SIG-M5 treated with dmso at 0.1 percent for 504 hours (cell line): ENCODE data around the gene MIPEP.

Experiments used
- DNase-seq: peaks from one replicate; lab custom pipeline; 2025; ENCODE audit not compliant: unreplicated experiment; lab: John Stamatoyannopoulos, UW

The MIPEP gene

DNA sequence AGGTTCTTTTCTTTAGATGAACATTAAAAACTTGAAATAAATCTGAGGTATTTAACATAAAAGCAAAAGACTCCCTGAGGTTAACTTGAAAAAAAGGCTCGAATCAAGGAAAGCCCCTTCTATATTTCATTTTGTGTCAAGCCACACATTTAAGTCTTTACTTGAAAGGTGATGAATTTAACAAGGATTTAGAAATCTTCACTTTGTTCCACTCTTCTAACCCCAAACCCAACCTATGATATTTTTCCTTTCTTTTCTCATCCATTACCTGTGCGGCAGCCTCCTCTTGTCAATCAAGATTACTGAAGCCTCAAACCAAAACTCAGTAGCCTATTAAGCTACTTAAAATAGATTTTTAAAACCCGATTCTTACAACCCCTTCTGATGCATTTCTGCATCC, 33.8 kb downstream of the MIPEP start:
- DNase-seq = no peak

DNA sequence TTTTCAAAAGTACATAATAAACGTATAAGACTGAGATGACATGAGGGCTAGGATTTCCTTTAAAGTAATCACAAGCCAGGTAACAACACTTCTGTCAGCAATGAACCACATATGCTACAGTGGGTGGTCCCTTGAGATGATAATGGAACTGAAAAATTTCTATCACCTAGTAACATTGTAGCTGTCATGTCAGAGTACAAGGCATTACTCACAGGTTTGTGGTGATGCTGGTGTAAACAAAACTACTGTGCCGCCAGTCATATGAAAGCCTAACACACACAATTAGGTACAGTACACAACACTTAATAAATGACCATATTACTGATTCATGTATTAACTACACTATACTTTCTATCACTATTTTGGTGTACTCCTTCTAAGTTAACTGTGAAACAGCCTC, 36.8 kb downstream of the MIPEP start:
- DNase-seq = no peak

DNA sequence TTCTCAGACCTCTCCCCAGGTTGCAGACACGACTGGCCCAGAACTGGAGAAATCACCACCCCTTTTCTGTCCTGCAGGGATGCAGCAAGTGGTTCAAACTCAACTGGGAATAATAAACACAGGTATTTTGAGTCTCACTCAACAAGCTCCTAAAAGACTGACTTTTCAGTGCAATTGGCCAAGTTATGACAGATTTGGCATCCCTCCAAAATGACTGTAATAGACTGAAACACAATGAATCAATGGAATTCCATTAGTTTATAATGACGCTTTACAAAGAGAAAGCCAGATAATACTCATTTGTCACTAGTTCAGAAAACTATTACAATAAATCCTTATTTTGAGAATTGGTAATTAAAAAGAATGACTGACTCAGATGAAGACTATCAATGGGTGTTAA, 38.1 kb downstream of the MIPEP start:
- DNase-seq = no peak

DNA sequence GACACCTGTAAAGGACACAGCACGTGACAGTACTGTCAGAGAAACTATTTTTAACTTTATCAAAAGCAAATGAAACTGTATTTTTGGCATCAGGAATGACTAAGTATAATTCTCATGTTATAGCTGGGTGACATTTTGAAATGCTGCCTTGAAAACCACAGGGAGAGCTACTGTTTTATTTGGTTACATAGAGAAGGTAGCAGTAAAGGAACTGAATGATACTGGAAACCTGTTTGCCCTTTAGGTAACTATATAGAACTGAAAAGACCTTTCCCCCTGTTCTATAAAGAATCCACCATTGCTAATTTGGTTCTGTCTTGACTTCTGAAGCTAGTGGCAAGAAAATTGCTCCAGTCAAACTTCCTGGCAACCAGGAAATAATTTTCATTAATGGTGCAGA, 39.1 kb downstream of the MIPEP start:
- DNase-seq = no peak

DNA sequence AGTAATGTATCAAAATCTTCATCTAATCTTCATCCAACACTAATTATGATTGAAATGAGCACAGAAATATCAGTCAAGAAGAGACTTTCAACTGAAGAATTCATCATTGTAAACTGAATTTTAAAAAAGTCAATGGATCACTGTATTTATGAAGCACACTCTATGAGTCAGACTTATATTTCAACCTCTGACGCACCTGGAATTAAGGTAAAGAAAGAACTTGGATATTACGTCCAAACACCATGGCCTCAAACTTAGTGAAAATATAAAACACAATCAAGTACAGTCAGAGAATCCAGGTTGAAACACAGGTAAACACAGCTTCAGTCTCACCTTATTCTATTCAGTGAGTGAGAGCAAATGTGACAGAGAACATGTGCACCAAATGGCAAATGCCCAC, 39.5 kb downstream of the MIPEP start:
- no peak for DNase-seq

DNA sequence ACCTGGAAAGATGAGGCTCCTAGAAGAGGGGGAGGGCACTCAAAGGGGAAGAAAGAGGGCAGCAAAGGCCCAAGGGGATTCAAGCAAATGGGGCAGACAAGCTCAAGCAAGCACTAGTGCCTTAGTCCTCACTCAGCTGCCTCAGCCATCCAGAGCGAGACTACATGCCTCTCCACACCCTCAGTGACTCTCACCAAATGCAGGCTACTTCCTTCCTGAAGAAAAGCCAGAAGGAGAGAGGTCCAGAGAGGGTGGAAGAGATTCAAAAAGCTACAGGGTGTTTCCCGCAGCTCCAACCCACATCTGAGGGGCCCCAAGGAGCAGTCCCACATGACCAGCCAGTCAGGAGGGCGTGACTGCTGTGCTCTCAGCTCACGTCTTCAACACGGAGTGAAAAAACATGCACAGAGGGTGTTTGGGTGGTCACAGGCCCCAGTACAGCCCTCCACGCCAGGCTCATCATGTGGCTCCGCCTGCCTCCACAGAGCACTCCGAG, 40.5 kb downstream of the MIPEP start:
- no peak for DNase-seq

DNA sequence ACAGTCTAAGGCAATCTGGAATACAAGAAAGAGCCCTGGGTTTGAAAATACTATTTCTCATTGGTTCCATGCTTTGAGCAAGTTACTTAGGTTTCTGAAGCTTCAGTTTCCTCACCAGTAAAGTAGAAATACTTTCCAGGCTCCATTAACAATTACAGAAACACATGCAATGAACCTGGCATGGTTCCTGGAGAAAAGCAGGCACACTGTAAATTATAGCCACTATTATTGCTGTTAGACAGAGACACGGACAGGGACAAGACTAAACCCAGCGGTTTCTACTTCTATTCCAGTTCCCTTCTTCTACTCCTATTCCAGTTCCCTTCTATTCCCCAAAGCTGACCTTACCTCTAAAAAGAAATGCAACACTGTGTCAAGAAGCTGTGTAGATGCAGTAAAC, 41.2 kb downstream of the MIPEP start:
- no peak for DNase-seq

DNA sequence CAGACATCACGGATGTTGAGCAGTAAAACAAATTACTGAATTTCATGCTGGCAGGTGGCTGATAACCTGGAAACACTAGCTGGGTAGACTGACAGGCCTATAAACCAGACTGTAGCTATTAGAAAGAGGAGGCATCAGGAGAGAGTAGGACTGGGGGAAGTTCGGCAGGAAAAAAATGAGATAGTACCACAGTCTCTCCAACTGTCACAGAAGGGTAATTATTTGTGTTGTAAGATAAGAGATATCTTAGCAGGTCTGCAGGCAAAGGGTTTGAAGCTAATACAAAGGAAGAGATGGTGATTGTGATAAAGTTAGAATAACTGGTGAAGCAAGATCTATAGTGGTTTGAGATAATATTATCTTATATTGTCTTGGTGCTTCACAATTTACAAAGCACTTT, 41.7 kb downstream of the MIPEP start:
- no peak for DNase-seq

DNA sequence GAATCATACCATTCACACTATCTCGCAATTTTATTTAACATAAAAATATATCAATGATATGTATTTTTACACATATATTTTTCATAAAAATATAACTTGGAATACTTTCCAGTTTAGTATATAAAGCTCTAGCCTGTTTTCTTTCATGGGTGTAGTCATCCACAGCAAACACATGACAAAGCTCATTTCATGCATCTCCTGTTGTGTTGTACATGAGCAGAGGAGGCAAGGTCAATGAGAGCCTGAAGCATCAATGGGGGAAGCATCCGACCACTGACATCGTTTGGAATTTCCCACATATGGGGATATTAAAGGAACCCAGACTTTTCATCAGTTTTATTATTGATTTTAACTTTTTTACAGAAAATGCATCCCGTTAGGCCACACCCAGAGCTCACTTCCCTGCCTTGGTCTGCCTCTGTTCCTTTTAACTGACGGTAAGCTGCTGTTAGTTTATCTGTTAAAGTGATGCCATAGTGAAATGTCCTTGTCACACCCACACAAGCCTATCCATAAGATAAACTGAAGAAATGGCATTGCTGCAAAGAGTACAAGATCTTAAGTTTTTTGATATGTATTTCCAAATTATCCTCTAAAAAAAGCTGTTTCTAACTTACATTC, 44.0 kb downstream of the MIPEP start:
- no peak for DNase-seq

DNA sequence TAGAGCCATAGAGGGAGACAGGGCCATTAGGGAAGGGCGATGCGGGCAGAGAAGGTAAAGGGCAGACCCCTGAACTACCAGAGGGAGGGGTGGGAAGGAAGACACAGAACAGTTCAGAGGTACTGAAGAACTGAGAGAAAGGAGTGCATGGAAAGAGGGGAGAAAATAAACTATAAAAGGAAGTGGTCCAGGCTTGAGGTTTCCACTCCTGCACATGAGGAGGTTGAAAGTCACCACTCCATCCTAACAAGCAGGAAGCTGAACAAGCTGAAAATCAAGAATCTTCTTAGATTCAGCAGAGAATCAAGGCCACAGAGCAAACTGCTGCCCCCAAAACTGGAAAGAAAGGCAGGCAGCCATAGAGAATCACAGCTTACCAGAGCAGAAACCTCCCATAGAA, 45.1 kb downstream of the MIPEP start:
- no peak for DNase-seq

DNA sequence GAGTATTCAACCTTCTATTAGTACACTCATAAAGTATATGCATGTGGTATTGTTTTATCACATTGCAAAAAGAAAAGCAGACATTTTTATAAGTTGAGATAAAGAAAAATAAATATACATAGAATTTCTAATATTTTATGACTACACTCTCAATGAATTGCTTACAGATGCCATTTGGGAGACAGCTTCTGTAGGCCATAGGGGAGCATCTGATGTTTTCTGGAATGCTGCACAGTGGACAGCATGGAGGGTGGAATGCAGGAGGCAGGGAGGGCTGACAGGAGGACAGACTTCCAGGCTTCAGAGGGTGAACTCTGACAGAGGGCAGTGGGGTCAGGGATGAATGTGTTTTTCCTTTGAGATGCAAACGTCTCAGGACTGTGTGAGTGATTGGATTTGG, 45.8 kb downstream of the MIPEP start:
- no peak for DNase-seq

DNA sequence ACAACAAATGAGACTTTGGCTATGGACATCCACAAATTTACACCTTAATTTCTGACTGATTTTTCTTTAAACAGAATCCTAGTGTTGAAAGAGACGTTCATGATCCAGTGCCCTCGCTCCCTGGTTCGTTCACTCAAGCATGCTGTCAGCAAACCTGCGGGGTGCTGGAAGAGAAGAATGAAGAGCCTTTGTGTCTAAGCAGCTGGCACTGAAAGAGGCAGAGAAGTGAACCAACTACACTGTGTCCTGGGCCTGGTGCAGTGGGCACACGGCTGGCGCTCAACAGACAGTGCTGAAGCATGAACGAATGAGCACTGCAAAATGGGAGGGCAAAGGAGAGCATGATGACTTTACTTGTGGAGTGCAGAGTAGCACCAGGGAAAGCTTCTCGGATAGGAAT, 46.8 kb downstream of the MIPEP start:
- DNase-seq = no peak

DNA sequence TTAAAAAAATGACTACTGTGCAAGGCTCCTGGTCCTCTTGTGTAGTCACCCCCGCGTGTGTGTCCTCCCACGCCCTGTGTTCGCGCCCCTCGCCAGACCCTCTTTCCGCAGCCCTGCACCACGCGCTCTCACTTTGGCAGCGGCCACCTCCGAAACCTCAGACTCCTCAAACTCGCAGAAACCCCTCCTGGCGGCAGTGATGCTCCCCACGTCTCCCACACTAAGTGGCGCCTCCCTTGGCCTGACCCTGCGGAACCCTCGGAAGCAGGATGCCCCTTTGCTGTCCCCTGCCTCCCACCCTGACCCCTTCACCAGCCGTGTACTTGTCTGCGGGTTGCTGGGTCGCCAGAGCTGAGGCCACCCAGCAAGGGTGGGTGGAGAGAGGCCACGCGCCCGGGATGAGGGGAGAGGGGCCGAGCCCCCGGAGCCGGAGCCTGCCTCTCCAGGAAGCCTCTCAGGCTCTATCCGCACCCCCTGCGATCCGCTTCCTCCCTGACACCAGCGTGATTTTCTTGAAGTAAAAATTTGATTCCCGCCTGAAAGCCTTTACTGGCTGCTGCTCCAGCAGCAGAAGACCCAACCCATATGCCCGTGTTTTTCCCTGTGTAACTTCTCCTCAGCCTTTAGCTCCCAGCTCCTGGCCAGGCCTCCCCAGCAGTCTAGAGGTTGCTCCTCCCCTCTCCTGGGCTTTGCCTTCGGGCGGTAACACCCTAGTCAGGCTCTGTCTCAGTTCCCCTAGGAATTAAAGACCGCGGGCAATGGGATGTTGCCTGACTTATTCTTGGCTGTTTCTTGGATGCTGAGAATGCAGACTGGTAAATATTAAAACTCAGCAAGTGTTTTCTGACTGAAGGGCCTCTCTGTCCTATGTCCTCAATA, 55.2 kb downstream of the MIPEP start:
- DNase-seq = no peak

DNA sequence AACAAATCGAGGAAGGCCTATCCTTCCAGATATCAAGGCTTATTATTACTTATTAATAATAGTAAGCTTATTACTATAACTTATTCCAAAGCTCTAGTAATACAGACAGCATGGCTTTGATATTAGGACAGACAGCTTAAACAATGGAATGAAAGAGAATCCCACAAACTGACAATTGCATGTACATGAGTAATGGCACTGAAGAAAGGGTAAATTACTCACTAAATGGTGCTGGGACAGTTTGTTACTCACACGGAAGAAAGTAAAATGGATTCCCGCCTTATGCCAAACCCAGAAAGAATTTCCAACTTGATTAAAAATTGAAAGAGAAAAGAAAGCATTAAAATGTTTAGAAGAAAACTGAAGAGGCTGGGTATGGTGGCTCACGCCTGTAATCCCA, 60.3 kb downstream of the MIPEP start:
- DNase-seq = no peak

DNA sequence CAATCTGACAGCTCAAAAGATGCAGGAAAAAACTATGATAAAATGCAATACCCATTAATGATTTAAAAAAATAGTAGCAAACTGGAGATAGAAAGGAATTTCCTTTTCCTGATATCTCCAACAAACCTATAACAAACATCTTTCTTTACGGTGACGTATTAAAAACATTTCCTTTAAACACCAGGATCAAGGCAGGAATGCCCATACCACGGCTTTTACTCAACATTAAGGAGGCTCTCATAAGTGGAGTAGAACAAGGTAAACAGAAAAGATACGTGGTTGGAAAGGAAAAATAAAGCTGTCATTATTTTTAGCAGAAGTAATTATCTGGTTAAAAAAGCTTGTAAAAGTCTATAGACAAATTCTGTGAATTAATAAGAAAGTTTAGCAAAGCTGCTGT, 61.1 kb downstream of the MIPEP start:
- no peak for DNase-seq

DNA sequence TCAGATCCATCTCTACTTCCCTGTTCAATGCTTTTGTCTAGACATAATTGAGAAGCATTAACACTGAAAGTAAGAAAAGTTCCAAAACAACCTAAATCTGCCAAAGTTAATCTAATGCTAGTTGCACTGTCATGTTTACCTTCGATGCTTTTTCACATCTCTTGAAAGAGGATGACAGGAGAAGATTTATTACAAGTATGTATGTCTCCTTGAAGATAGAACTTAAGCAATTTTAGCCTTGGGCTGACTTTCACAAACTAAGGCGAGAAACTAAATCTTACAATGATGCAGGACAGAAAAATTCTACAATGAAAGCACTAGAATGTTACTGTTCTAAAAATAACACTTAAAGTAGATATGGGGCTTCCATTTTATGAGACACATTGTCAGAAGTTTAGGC, 64.0 kb downstream of the MIPEP start:
- no peak for DNase-seq

DNA sequence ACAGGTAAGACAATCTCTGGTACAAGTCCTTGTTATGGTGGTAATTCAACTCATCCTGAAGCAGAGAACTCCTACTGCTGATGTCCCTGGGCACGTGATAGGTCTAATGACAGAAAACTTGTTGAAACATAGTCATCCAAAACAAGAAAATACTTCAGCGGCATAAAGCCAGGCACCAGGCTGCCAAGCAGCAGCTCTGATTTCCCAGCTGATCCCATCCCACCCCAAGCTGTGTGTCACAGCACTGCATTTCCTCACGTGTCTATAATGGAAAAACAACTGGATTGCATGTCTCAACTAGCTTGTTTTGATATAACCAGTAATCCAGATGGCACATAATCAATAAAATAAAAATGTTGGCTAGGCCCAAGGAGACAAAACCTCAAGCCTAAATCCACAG, 64.8 kb downstream of the MIPEP start:
- no peak for DNase-seq

DNA sequence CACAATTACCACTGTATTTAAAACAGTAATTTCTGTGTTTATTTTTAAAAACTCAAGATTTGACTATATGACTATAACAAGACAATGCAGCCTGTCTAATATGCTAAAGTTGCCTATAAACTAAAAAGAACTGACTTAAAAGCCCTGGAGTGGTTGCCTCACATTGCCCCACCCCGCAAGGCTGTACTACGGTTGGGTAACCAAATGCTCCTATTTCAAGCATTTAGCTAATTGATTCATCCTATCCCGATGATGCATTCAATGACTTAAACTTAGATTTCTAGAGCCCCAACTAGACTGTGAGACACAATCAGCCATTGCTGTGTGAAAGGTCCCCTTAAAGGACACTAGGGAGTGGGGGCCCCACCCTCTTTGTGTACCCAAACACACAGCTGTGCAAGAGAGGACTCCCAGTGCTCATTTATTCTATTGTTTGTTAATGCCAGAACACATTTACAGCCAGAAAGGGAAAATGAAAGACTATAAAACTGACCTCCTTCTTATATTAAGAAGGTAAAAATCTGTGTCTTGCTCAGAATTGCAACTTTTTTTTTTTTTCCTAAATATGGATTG, 66.9 kb downstream of the MIPEP start:
- no peak for DNase-seq

DNA sequence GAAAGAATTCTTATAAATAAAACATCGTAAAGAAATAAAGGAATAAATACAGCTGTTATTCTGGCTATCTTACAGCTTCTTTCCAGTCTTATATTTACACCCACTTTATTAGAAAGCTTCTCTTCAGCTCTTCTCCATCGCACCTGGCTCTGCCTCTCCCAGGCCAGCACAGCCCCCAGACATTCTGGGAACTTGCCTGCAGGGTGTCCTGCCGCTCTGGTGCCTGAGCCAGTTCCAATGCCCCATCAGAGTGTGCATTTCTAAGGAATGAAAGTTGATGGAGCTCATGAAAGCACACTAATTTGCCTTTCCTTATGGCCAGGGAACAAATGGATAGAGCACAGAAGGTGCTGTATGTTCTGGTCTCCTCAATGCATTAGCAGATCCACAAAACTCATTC, 68.7 kb downstream of the MIPEP start:
- no peak for DNase-seq

DNA sequence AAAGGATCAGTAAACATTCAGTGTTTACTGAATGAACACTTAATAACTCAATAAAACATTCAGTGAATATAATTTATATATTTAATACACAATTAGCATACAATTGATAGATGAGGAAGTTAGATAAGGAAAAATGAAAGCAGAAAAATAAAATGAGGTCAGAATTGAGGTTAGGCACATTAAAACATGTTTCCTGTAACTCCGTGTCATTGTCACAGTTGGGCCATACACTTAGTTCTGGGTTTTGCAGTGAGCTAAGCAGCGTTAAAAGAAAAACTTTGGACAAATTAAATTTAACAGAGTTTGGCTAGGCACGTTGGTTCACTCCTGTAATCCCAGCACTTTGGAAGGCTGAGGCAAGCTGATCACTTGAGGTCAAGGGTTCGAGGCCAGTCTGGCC, 71.4 kb downstream of the MIPEP start:
- DNase-seq = no peak

DNA sequence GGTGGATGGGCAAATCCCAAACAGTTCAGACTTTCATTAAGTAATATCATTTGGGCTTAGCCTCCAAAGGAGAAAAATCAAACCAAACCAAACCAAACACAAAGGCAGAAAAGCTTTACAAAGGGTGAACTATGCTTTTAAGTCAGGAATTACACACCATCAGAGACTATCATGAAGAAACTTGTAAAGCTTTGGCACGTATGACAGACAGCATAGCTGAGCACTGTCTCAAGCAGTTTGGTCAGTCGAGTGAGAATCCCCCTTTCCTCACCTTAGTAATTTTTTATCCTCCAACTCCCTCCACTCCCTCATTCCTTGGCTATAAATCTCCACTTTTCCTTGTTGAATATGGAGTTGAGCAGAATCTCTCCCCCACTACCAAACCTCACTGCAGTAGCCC, 72.1 kb downstream of the MIPEP start:
- DNase-seq = no peak

DNA sequence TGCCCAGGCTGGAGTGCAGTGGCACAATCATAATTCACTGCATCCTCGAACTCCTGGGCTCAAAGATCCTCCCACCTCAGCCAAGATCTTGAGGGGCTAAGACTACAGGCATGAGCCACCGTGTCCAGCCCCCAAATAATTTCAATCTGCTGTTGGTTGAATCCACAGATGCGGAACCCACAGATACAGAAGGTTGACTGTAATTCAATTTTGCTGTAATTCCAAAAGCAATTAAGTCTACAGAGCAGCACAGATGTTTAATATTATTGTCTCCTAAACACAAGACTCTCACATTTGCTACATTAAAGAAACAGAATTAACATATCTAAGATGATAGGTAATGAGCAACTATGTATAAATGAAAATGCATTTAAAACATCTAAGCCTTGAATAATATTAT, 75.6 kb downstream of the MIPEP start:
- no peak for DNase-seq
